H9 (cell line): ENCODE measurements around the gene TENM4. TPM values are rescaled to one million over a fixed set of nuclear protein-coding genes. Genes with fewer than 3 reads are reported as not detected.

Experiments
- DNase-seq: peaks from one replicate; pipeline ENCODE4 v3.0.0-alpha.2; 2017
- H2AFZ ChIP-seq: one replicate; pipeline ENCODE4 v1.6.1; 2013; ENCODE audit warnings: mild to moderate bottlenecking, low read length, control low read depth, moderate library complexity
- H2AK5ac ChIP-seq: 2 replicates; pipeline ENCODE4 v1.6.1; 2013; ENCODE audit warnings: low read length, control low read depth, mixed read lengths; ENCODE audit not compliant: insufficient read length
- H2BK120ac ChIP-seq: one replicate; pipeline ENCODE4 v1.6.1; 2013; ENCODE audit warnings: low read depth, mild to moderate bottlenecking, low read length, control low read depth, inconsistent platforms; ENCODE audit not compliant: poor library complexity, severe bottlenecking
- H2BK12ac ChIP-seq: 2 replicates; pipeline ENCODE4 v1.6.1; 2013; ENCODE audit warnings: low read length, control low read depth, mixed read lengths, low read depth; ENCODE audit not compliant: insufficient read length
- H2BK15ac ChIP-seq: 2 replicates; pipeline ENCODE4 v1.6.1; 2013; ENCODE audit warnings: low read depth, low read length, control low read depth
- H2BK20ac ChIP-seq: one replicate; pipeline ENCODE4 v1.6.1; 2013; ENCODE audit warnings: low read depth, mild to moderate bottlenecking, low read length, control low read depth, inconsistent platforms; ENCODE audit not compliant: poor library complexity, severe bottlenecking
- H2BK5ac ChIP-seq: 2 replicates; pipeline ENCODE4 v1.6.1; 2013; ENCODE audit warnings: low read length, control low read depth, mixed read lengths; ENCODE audit not compliant: insufficient read length
- H3K14ac ChIP-seq: 2 replicates; pipeline ENCODE4 v1.6.1; 2013; ENCODE audit warnings: low read length, control low read depth; ENCODE audit not compliant: insufficient read depth
- H3K18ac ChIP-seq: 2 replicates; pipeline ENCODE4 v1.6.1; 2013; ENCODE audit warnings: low read depth, mild to moderate bottlenecking, mixed read lengths, low read length, control low read depth; ENCODE audit not compliant: insufficient read length
- H3K23ac ChIP-seq: 2 replicates; pipeline ENCODE4 v1.6.1; 2013; ENCODE audit warnings: low read length, control low read depth, mixed read lengths, low read depth; ENCODE audit not compliant: insufficient read length
- H3K23me2 ChIP-seq: 2 replicates; pipeline ENCODE4 v1.6.1; 2013; ENCODE audit warnings: low read depth, mild to moderate bottlenecking, mixed read lengths, low read length, control low read depth; ENCODE audit not compliant: insufficient read length, poor library complexity, severe bottlenecking
- H3K27ac ChIP-seq: 2 replicates; pipeline ENCODE4 v1.5.1; 2013; ENCODE audit warnings: low read length, control low read depth, mixed read lengths, low read depth; ENCODE audit not compliant: insufficient read length
- H3K27me3 ChIP-seq: 2 replicates; pipeline ENCODE4 v1.6.1; 2013; ENCODE audit warnings: low read length, control low read depth, inconsistent platforms; ENCODE audit not compliant: insufficient read depth
- H3K4ac ChIP-seq: 2 replicates; pipeline ENCODE4 v1.6.1; 2013; ENCODE audit warnings: low read depth, mild to moderate bottlenecking, control low read depth, inconsistent platforms, low read length, moderate library complexity
- H3K4me1 ChIP-seq: 2 replicates; pipeline ENCODE4 v1.6.1; 2013; ENCODE audit warnings: low read length, control low read depth, inconsistent platforms; ENCODE audit not compliant: insufficient read depth
- H3K4me2 ChIP-seq: 2 replicates; pipeline ENCODE4 v1.6.1; 2013; ENCODE audit warnings: low read length, control low read depth, mixed read lengths; ENCODE audit not compliant: insufficient read length, insufficient read depth
- H3K56ac ChIP-seq: 2 replicates; pipeline ENCODE4 v1.6.1; 2013; ENCODE audit warnings: low read depth, mild to moderate bottlenecking, mixed read lengths, low read length, control low read depth; ENCODE audit not compliant: insufficient read length
- H3K79me1 ChIP-seq: 2 replicates; pipeline ENCODE4 v1.6.1; 2013; ENCODE audit warnings: low read depth, mild to moderate bottlenecking, moderate library complexity, low read length, control low read depth, inconsistent platforms; ENCODE audit not compliant: insufficient read depth, poor library complexity, severe bottlenecking
- H3K79me2 ChIP-seq: 2 replicates; pipeline ENCODE4 v1.6.1; 2013; ENCODE audit warnings: low read length, control low read depth, inconsistent platforms; ENCODE audit not compliant: insufficient read depth
- H3K9ac ChIP-seq: 2 replicates; pipeline ENCODE4 v1.6.1; 2013; ENCODE audit warnings: low read length, control low read depth, mixed read lengths; ENCODE audit not compliant: insufficient read length; ENCODE audit errors: extremely low read depth
- H3K9me3 ChIP-seq: one replicate; pipeline ENCODE4 v1.6.1; 2013; ENCODE audit warnings: low read depth, low read length, inconsistent platforms; ENCODE audit not compliant: control insufficient read depth
- H3T11ph ChIP-seq: one replicate; pipeline ENCODE4 v1.6.1; 2013; ENCODE audit warnings: mild to moderate bottlenecking, low read length, control low read depth, inconsistent platforms
- H4K20me1 ChIP-seq: one replicate; pipeline ENCODE4 v1.6.1; 2013; ENCODE audit not compliant: control insufficient read depth, insufficient read length, insufficient read depth
- H4K5ac ChIP-seq: 2 replicates; pipeline ENCODE4 v1.6.1; 2013; ENCODE audit warnings: low read depth, mild to moderate bottlenecking, mixed read lengths, low read length, control low read depth; ENCODE audit not compliant: insufficient read length
- H4K8ac ChIP-seq: replicated peaks from 2 replicates; pipeline ENCODE4 v1.6.1; 2013; ENCODE audit warnings: low read length, control low read depth, mixed read lengths, low read depth; ENCODE audit not compliant: insufficient read length
- H4K91ac ChIP-seq: 2 replicates; pipeline ENCODE4 v1.6.1; 2013; ENCODE audit warnings: low read depth, mild to moderate bottlenecking, moderate library complexity, mixed read lengths, low read length, control low read depth; ENCODE audit not compliant: insufficient read length
- H3K27ac Mint-ChIP-seq, 3 experiments: 2 replicates in 2 of 3; 3 replicates in 1 of 3; pipeline ENCODE4 v1.8.0; 2020 to 2021; ENCODE audit warnings: mixed read lengths in 3 of 3, mild to moderate bottlenecking in 1 of 3, moderate library complexity in 1 of 3
- H3K27me3 Mint-ChIP-seq: 2 replicates; pipeline ENCODE4 v1.8.0; 2021; ENCODE audit warnings: low read depth, mild to moderate bottlenecking, moderate library complexity, mixed read lengths
- H3K36me3 Mint-ChIP-seq, 3 experiments: 2 replicates in 2 of 3; 3 replicates in 1 of 3; pipeline ENCODE4 v1.8.0; 2020 to 2021; ENCODE audit warnings: low read depth in 3 of 3, mixed read lengths in 3 of 3; ENCODE audit not compliant: insufficient read depth in 1 of 3
- H3K4me1 Mint-ChIP-seq, 2 experiments: 2 replicates each; pipeline ENCODE4 v1.8.0; 2020; ENCODE audit warnings: mixed read lengths in 2 of 2
- H3K4me3 Mint-ChIP-seq, 2 experiments: 2 replicates in 1 of 2; 3 replicates in 1 of 2; pipeline ENCODE4 v1.8.0; 2020 to 2021; ENCODE audit warnings: mild to moderate bottlenecking in 2 of 2, mixed read lengths in 2 of 2, moderate library complexity in 1 of 2
- H3K9me3 Mint-ChIP-seq, 2 experiments: 2 replicates in 1 of 2; 3 replicates in 1 of 2; pipeline ENCODE4 v1.8.0; 2020; ENCODE audit warnings: mild to moderate bottlenecking in 2 of 2, mixed read lengths in 2 of 2, moderate library complexity in 1 of 2
- WGBS: extraction: QIAGEN DNeasy Blood & Tissue Kit; methylation state at CpG from one replicate; pipeline ENCODE4 v1.1.7; 2013; ENCODE audit warnings: missing lambda C conversion rate, low lambda C conversion rate, mixed read lengths; ENCODE audit not compliant: insufficient read length; ENCODE audit errors: extremely low coverage; 5-methylcytosine and 5-hydroxymethylcytosine counted together
- total RNA-seq: library from RNA; stranded (reverse); gene quantifications from 2 replicates; pipeline ENCODE4 v1.2.1, GENCODE V29; 2021
- TF ChIP-seq, protein P1 (sequence below): fragments of 200-600 bp; sonication (generic); conservative IDR thresholded peaks from 3 replicates; pipeline ENCODE4 v1.8.0; 2021; ENCODE audit warnings: antibody characterized with exemption, mild to moderate bottlenecking

The TENM4 gene
- total RNA-seq, 1 experiment from 2014 or later, result 4.6 TPM

DNA sequence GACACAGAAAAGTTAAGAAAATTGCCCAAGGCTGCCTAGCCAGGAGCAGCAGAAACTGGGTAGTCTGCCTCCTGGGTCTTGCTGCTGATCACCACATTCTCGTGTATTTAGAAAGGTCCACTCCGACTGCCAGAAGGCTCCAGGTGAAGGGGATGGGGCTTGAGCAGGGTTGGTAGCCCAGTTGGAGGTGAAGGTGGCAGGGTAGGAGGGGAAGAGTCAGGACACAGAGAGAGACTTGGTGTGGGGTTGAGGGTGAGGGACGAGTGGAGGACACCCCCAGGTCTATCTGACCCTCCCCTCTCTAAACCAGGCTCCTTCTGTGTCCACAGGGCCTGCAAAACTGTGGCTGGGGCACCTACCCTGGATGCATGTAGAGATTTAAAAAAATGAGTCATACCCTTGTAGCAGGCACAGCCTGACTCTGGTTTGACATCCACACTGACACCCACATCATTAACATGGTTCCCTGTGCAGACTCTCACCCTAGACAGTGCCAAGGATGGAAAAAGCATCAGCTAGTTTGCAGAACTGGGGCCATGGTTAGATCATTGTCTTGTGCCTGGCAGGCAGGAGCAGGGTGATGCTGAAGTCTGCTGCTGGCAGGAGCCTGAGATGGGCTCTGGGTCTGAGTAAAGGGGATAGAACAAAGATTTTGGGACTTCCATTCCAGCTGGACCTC lies 273.2 kb downstream of the TENM4 start:
- WGBS, result no CpG with 5 or more reads among the region's 3 CpGs
- Histone ChIP-seq H3K56ac (no peak overlapping the region), H3K4me2 (no peak overlapping the region), H2AFZ (no peak overlapping the region), H2AK5ac (no peak overlapping the region), H3K79me1 (no peaks in the 10 kb centered on the region), H3K18ac (no peak overlapping the region), H2BK12ac (no peak overlapping the region), H3K9ac (no peak overlapping the region), H2BK15ac (no peak overlapping the region), H4K5ac (no peak overlapping the region), H3K27ac (no peak overlapping the region), H4K8ac (no peak overlapping the region), H3K4ac (no peak overlapping the region), H3K14ac (no peak overlapping the region), H2BK120ac (no peak overlapping the region), H3K23me2 (no peaks in the 10 kb centered on the region), H4K20me1 (no peaks in the 10 kb centered on the region), H2BK20ac (no peak overlapping the region), H4K91ac (no peak overlapping the region), H3K27me3 (no peaks in the 10 kb centered on the region), H3K4me1 (no peaks in the 10 kb centered on the region), H2BK5ac (no peak overlapping the region), H3K9me3 (no peaks in the 10 kb centered on the region), H3T11ph (no peak overlapping the region), H3K23ac (no peak overlapping the region), H3K79me2 (no peaks in the 10 kb centered on the region)
- H3K4me1 Mint-ChIP-seq, result peaks cover 0 to 3% of the 10 kb centered on the region in 2 experiments; a peak in 2 of 4 replicates
- H3K9me3 Mint-ChIP-seq, result no peaks in the 10 kb centered on the region
- no peak overlapping the region for H3K27ac Mint-ChIP-seq
- H3K27me3 Mint-ChIP-seq, result peaks cover 13% of the 10 kb centered on the region
- DNase-seq, result no peak
- no peak overlapping the region for H3K4me3 Mint-ChIP-seq
- H3K36me3 Mint-ChIP-seq, result no peaks in the 10 kb centered on the region
- TF ChIP-seq, protein P1, sequence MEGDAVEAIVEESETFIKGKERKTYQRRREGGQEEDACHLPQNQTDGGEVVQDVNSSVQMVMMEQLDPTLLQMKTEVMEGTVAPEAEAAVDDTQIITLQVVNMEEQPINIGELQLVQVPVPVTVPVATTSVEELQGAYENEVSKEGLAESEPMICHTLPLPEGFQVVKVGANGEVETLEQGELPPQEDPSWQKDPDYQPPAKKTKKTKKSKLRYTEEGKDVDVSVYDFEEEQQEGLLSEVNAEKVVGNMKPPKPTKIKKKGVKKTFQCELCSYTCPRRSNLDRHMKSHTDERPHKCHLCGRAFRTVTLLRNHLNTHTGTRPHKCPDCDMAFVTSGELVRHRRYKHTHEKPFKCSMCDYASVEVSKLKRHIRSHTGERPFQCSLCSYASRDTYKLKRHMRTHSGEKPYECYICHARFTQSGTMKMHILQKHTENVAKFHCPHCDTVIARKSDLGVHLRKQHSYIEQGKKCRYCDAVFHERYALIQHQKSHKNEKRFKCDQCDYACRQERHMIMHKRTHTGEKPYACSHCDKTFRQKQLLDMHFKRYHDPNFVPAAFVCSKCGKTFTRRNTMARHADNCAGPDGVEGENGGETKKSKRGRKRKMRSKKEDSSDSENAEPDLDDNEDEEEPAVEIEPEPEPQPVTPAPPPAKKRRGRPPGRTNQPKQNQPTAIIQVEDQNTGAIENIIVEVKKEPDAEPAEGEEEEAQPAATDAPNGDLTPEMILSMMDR, result no peak
